Measurements from ENCODE around the gene PLD1.

- TF ChIP-seq CTCF (IDR thresholded peaks at IDR 0.05) (no peak), POLR2A (IDR thresholded peaks at IDR 0.05) (no peak)
These were observed 10.8 kb upstream of the PLD1 start for GRCh38 chr3:171821044-171821443.

All from right lobe of liver (tissue), 4 donors.